ENCODE data around the gene CCNQ. TPM values are rescaled to one million over a fixed set of nuclear protein-coding genes. Genes with fewer than 3 reads are reported as not detected.
"Not testable (repeated sequence)": the region's sequence is repeated elsewhere in the genome, so short reads cannot be mapped to it uniquely, and the experiment has no call there.

The CCNQ gene
- total RNA-seq, 1 donor from 2014 or later = 15.0 TPM

DNA sequence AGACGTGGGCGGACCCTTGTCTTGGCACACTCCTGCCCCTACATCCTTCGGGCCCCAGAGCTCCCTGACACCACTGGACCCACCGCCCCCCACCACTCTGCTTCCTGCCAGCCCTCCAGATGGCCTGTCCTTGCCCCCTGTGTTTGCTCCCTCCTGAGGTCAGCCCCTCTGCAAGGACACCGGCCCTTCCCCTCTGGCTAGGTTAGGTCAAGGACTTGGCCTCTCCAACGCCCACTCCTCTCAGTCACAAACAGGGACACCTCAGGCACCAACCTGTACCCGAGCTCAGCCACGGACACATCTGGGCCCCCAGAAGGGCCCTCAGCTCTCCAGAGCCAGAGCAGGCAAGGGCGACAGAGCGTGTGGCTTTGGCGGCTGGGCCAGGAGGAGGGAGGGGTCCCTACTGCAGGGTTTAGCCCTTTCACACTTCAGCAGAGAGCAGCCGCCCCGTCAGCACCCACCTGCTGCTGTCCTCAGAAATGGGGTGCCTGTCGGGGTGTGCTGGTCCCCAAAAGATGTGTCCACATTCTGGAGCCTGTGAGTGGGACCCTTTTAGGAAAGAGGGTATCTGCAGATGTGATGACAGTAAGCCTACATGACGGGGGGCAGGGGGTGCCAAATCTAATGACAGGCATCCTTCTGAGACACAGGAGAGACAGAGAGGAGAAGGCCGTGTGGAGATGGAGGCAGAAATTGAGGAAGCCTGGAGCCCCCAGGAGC is 24.5 kb upstream of the CCNQ start:
- DNase-seq (ENCODE audit: low spot score) = no peak

DNA sequence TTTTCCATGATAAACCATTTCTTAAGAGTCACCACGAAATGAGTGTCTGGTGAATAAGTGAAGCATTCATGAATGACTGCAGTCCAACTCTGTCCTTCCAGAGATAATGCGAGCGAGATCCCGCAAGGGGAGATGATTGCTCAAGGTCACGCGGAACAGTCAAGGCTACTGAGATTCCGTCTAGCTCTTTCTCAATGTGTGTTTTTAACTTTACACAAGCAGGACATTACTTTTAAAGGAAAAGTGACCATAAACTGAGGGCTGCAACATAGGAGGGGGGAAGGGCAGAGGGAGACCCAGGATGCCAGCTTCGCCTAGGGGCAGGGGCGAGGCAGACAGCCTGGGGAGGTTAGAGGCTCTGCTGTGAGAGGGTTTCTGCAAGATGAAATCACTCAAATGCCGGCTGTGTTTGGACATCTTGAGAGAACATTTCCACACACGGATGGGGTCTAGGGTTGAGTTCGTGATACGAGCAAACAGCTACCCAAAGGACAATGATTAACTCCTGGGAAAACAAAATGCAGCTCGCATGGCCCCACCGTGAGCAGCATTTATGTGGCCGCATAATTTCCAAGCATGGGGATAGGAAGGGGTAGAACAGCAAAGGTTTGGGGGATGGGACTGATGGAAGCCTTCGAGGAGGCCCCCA is 23.8 kb upstream of the CCNQ start:
- no peak for DNase-seq (ENCODE audit: low spot score)

DNA sequence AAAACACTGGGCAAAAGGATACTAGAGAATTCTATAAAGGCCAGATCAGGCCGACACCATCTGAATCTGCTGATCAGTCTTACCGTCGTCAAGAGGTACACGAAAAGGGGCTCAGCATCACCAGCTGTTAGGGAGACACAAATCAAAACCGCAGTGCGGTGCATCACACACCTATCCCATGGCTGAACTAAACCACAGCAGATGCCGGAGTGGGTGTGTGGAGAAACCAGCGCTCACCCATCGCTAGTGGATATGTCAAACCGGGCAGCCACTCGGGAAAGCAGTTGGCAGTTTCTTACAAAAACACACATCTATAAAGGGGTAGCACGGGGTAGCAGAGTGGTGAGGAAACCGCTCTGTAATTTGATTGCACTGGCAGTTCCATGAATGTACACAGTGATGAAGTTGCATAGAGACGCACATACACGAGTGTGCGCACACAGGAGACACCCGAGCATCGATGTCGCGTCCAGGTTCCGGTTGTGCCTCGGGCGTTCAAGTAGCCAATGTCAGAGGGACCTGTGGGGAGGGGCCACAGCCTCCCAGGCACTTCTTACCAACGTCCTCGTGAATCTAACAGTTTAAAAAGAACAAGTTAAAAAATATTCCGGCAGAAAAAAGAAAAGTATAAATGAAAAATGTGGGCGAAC is 23.1 kb upstream of the CCNQ start:
- DNase-seq (ENCODE audit: low spot score) = no peak

DNA sequence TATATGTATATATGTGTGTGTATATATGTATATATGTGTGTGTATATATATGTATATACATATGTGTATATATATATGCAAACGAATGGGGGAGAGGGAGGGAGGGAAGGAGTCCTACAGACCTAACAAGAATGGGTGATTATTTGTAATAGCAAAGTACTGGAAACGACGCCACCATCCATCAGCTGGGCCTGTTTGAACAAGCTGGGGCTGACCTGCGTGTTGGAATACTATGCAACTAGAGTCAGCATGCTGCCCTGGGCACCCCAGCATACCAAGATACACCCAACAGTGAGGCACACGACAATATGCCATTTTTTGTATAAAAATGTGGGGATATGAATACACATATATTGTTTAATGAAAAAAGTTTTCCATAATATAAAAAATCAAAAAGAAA is 21.6 kb upstream of the CCNQ start:
- DNase-seq (ENCODE audit: low spot score) = no peak

DNA sequence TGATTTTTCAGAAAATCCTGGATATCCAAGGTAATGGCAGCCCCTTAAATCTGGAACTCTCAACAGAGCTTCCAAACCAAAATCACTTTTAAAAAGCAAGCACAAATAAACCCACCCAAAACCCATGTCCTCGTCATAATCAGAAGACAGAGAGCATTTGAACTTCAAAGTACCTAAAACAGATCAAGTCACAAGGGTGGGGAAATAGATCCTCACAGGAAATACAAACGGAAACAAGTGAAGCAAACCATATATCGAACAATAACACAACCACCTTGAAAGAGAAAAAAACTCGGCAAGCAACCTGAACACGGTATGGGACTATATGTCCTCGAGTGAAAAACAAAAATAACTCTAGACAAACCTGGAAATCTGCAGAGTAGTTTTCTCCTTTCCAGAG is 15.9 kb upstream of the CCNQ start:
- no peak for DNase-seq (ENCODE audit: low spot score)

DNA sequence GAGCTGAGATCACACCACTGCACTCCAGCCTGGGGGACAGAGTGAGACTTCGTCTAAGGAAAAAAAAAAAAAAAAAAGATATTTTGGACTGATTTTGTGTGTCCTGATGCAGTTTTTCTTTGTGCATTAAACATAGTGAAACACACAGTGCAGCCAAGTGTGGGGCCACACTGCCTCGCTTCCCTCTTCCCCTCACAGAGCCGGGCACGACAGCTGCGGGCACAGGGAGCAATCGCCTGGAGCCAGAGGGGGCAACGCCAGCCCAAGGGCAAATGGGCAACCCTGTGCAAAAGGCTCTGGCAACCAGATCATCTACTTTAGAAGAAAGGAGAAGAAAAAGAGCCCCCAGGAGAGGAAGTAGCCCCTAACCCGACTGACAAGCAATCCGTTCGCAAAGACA is 13.5 kb upstream of the CCNQ start:
- DNase-seq (ENCODE audit: low spot score) = no peak

DNA sequence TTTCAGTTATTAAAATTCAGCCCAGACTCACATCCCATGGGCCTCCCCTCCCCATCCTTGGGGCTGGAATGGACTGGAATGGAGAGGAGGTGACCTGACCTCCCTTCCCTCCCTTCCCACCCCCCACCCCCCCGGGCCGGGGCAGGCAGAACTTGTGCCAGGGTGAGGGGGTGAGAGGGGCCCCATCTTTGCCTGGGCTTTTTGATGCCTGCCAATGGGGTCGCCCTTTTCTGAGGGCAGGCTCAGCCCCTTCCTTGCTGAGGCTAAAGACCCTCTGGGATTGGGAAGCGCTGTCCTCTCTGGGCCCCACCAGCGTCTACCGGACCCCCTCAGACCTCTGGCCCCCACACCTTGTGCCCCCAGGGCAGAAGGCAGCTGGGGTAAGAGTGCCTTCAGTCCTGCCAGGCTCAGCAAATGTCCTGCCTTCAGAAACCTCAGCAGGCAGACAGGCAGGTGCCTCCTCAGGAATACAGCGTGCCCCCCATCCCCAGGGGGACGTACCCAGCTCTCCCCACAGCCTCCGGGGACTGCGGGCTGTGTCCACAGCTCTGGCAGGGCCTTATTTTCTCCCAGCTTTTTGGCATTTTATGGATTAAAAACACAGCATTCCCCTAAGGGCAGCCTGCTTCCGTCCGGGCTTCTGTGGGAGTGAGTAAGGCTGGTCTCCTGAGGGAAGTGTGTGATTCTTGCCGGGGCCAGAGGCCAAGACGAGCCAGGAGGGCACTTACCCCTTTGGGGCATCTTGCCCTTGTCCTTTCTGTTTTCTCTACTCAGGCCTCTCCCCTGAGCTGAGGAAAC is 12.6 kb upstream of the CCNQ start:
- no peak for DNase-seq (ENCODE audit: low spot score)

DNA sequence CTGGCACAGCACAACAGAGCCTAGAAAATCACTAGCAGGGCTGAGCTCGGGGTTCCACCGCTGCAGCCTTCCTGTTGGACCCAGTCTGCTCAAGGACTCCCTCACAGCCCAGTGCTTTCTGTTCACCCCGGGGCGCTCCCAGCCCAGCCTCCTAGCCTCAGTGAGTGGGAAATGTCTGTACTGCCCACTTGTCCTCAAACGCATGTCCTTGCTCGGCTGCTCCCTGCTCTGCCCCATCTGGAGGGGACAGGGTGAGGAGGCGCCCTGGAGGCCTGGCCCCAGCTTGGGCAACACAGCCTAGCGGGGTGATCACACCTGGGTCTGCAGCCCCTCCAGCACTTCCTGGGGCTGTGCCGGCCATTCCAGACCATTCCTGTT is 11.9 kb upstream of the CCNQ start:
- no peak for DNase-seq (ENCODE audit: low spot score)

DNA sequence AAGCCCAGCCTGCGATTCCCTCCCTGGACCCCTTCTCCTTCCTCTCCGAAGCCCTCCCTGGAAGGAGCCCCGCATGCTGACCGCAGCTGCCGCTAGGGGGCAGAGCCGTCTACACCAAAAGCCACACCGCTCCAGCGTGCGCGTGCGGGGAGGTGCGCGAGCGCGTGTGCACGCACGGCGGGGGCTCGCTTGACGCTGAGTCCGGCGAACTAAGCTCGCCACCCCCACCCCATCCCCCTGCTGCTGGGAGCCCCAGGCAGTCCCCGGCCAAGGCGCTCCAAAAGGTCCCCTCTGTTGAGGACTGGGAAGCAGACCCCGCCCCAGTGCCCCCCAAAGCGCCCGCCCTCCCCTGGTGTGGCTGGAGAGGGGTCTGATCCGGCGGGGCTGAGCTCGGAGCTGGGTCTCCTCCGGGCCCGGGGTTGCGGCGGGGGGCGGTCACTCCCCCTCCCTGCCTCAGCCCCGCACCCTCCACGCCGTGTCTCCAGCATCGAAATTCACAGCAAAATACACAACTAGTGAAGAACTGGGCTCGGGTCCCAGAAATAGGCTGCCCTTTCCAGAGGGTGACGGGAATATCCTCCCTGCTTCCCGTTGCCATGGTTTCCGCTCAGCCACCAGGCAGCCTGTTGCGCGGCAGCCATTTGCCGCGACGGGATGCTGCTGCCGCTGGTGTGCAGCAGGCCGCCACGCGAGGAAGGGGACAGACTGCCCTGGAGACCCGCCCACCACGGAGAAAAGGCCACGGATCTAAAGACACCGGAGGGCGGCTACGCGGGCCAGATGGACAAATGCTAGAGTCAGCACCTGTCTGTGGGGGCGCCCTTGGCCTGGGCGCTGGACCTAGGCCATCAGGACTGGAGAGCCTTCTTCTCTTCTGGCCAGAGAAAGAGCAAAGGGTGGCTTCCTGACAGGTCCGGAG is 11.2 kb upstream of the CCNQ start:
- DNase-seq (ENCODE audit: low spot score) = peak; percentile 66

DNA sequence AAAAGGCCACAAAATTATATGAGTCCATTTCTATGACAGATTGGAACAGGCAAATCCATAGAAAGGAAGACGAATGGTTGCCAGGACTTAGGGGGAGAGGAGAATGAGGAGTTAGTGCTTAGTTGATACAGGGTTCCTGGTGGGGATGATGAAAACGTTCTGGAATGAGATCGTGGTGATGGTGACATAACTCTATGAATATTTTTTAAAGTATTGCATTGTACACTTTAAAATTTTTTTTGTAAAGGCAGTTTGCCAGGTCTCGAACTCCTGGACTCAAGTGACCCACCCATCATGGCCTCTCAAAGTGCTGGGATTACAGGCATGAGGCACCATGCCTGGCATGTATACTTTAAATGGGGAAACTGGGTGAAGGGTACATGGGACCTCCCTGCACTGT is 9.9 kb upstream of the CCNQ start:
- DNase-seq (ENCODE audit: low spot score) = no peak

DNA sequence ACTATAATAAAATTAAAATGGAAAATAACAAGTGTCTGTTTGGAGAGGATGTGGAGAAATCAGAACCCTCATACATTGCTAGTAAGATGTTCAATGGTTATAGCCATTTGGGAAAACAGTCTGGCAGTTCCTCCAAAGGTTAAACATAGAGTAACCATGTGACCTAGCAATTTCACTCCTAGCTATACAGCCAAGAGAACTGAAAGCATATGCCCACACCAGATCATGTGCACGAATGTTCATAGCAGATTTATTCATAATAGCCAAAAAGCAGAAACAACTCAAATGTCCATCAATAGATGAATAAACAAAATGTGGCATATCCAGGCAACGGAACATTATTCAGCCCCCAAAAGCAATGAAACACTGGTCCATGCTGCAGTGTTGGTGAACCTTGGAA is 9.4 kb upstream of the CCNQ start:
- no peak for DNase-seq (ENCODE audit: low spot score)

DNA sequence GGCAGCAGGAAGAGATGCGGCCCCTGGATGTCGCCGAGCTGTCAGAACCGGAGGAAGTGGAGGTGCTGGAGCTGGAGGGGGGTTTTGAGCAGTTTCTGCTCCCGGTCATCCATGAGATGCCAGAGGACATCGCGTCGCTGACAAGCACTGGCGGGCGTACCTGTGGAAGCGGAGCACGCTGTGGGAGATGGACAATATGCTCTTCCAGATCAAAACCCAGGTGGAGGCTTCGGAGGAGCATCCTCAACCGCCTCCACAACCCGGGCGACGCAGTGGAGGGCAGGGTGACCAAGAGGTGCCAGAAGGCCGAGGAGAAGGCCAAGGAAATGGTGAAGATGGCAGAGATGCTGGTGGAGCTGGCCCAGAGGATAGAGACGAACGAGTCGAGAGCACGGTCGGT is 7.6 kb upstream of the CCNQ start:
- no peak for DNase-seq (ENCODE audit: low spot score)

DNA sequence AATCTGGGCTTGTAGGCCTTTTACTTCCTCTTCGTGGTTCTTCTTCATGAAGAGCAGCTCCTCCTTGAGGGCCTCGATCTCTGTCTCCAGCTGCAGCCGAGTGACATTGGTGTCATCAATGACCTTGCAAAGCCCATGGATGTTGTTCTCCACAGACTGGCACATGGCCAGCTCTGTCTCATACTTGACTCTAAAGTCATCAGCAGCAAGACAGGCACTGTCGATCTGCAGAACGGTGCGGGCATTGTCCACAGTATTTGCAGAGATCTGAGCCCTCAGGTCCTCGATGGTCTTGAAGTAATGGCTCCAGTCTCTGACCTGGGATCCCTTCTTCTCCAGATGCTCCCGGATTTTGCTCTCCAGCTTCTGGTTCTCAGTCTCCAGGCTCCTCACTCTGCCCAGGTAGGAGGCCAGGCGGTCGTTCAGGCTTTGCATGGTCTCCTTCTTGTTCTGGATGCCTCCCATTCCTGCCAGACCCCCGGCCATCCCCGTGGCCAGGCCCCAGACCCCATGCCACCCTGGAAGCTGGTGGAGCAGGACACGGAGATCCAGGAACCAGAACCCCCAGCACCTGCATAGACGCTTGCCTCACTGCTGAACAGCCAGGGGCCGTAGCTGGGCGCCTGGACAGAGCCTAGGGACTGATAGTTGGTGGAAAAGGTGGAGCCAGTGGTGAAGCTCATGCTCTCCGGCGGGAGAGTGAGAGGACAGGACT is 5.9 kb upstream of the CCNQ start:
- not testable (repeated sequence) for DNase-seq (ENCODE audit: low spot score)

DNA sequence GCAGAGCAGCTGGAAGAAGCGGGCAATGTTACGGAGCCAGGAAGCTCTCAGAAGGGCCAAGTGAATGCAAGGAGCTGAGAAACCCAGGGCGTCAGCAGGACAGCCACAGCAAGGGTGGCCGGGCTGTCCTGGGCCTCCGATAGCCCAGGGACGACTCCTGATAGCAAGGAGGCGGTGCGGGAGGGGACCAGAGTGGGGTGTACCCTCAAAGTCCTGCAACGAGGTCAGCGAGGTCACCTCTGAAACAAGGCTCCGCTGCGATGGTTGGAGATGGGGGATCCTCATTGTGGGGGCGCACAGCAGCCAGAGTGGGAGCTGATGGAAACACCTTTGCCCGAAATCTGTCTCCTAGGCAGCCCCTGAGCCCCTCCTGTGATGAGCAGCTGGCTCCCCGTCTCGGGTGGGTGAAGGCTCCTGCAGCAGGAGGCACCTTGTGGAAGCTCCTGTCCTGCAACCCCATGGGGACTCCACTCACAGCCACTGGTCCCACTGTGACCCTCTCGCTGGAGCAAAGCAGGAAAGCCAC is 4.3 kb upstream of the CCNQ start:
- DNase-seq (ENCODE audit: low spot score) = no peak

DNA sequence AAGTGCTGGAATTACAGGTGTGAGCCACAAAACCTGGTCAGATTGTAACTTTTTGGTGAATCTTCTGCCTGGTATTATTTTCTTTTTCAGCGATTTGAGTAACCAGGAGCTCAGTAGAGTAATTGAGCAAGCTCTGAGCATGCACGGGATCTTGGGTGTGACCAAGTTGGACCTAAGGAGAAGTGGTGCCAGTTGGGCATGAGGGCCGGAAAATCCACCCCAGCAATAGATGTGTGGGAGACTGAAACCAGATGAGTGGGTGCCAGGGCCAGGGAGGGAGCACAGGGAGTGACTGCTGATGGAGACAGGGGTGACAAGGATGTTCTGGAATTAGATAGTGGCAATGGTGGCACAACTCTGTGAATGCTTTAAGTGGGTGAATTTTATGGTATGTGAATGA is 3.7 kb upstream of the CCNQ start:
- DNase-seq (ENCODE audit: low spot score) = no peak

DNA sequence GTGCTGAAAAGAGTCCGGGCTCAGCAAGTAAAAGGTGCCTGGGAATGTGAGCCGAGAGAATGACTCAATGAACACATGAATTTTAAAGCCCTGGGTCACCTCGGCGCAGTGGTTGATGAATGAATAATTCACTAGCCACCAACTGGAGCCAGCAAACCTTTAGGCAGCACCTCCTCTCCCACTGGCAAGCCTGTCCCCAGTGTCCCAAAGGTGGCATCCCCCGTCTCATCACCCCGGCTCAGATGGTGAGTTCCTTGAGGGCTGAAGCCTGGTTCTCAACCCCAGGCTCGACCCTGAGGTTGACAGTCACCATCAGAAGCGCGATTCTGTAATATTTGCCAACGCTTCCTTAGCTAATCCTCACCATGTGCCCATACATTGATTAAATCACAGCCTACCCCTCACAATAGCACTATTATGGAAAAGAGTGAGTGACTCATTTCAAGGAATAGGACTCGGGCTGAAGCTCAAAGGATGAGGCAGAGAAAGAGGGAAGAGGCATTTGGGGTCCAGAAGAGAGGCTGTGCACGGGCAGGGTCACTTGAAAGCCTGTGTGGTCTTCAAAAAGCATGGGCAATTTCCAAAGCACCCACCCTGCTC is 2.7 kb upstream of the CCNQ start:
- no peak for DNase-seq (ENCODE audit: low spot score)

DNA sequence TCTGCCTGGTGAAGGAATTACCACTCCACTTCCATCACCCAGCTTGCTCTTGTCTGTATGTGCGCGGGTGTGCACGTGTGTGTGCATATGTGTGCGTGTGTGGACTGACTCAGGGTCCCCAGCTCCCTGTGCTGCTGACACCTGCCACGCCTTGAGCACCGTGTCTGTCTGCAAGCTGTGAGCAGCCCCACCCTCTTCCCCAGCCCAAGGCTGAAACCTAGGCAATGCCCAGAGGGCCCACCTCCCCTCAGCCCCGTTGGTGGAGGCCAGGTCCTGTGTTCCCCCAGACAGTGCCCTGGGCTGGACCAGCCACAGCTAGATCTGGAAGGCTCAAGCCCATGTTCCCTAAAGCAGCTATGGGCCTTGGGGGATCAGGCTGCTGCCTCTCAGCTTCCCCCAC is 2.0 kb upstream of the CCNQ start:
- no peak for DNase-seq (ENCODE audit: low spot score)

DNA sequence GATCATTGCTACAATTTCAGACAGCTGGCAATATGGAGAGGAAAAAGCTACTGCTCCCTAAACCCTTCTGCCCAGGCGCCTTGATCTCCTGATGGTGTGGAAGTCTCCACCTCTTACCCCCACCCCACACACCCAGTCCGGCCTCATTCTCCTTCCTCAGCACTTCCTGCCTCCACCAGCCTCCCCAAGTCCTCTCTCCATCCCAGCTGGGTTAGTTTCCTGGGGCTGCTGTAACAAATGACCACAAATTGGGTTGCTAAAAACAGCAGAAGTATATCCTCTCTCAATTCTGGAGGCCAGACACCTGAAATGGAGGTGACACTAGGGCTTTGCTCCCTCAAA is 1.1 kb upstream of the CCNQ start:
- DNase-seq (ENCODE audit: low spot score) = no peak

DNA sequence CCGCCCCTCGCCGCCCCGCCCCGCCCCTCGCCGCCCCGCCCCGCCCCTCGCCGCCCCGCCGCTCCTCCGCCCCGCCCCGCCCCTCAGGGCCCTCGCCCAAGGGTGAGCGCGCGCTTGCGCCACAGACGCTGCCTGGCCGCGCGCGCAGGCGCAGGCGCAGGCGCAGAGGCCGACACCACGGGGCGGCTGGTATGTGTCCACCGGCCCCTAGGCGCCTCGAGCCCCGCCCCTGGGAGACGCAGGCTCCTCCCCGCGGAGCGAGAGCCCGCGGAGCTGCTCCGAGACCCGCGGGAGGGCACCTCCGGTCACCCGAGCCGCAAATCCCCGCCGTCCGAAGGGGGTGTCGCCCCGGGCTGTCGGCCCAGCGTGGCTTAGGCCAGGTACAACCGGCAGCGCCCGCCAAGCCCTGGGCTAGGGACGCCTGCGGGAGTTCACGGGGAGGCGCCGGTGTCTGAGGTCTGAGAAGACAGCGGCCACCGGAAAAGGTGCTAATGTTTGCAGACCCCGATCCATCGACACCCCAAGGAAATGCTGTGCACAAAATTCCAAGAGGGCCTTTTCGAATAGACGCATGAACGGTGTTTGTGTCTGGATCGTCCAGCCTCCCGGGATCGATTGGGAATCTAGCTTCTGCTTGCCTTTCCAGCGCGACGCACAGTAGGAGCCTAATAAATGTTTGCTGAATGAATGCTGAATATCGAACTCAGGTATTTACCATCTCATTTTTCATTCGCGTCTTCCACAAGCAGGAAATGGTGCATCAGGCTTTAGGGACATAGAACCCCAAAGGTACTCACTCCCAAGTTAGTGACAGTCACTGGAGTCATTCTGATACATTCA is 473 bp upstream of the CCNQ start:
- DNase-seq (ENCODE audit: low spot score) = peak; percentile 87
